K562 (cell line): ENCODE measurements around the gene PYCR2. TPM values are rescaled to one million over a fixed set of nuclear protein-coding genes. Genes with fewer than 3 reads are reported as not detected.
"Not testable (repeated sequence)": the region's sequence is repeated elsewhere in the genome, so short reads cannot be mapped to it uniquely, and the experiment has no call there.

Experiments
- ATAC-seq: fragments of 200-7000 bp; cut with Tn5 transposase; 3 replicates; pipeline ENCODE4 v1.9.1; 2020; ENCODE audit warnings: moderate library complexity
- BruUV-seq: library from RNA; stranded (reverse); fragments of 400-500 nt; replicated peaks from 2 replicates; lab custom pipeline; 2021; lab: Mats Ljungman, UMichigan
- CTCF ChIA-PET: fragments of 300-600 bp; formaldehyde crosslinking; extraction: SDS; loops from one replicate; lab custom pipeline; 2021; ENCODE audit warnings: low intra/inter-chr PET ratio; lab: Yijun Ruan, JAX
- POLR2A ChIA-PET: fragments of 300-600, 350-650 bp; sonication (Branson Sonifier 250); formaldehyde crosslinking; extraction: SDS; loops from one replicate; lab custom pipeline; 2021; ENCODE audit warnings: antibody characterized with exemption, inconsistent platforms; lab: Yijun Ruan, JAX
- DNase-seq, 4 experiments: peaks; one replicate each; pipeline versions ENCODE4 v3.0.0 to v3.0.0-alpha.2; 2011 to 2018; ENCODE audit warnings: low spot score in 3 of 4, mixed read lengths in 3 of 4; ENCODE audit errors: extremely low read depth in 1 of 4
- FAIRE-seq: peaks from 2 replicates; lab custom pipeline; 2011; peaks lifted over from hg19 to GRCh38; lab: Jason Lieb, UNC
- H2AFZ ChIP-seq: 2 replicates; pipeline ENCODE4 v1.6.0; 2011; ENCODE audit warnings: low read depth, low read length, control low read depth, inconsistent platforms
- H3K27ac ChIP-seq: fragments of 200-600 bp; 3 replicates; pipeline ENCODE4 v1.8.0; 2011; ENCODE audit warnings: low read depth, mild to moderate bottlenecking, control low read depth, inconsistent platforms, low read length, moderate library complexity, mixed read lengths; ENCODE audit errors: extremely low read depth
- H3K27me3 ChIP-seq, 2 experiments: fragments of 300-600 bp in 1 of 2; 2 replicates in 1 of 2; 3 replicates in 1 of 2; pipeline versions ENCODE4 v1.6.0 to v1.8.0; 2011; ENCODE audit warnings: inconsistent platforms in 2 of 2, low read length in 2 of 2, mild to moderate bottlenecking in 1 of 2, mixed read lengths in 1 of 2, moderate library complexity in 1 of 2; ENCODE audit not compliant: control insufficient read depth in 2 of 2, insufficient read depth in 2 of 2
- H3K36me3 ChIP-seq: fragments of 300-600 bp; 3 replicates; pipeline ENCODE4 v1.8.0; 2011; ENCODE audit warnings: mild to moderate bottlenecking, low read length, inconsistent platforms; ENCODE audit not compliant: control insufficient read depth, insufficient read depth
- H3K4me1 ChIP-seq, 2 experiments: fragments of 200-600 bp in 1 of 2; replicated peaks in 1 of 2; 2 replicates in 1 of 2; 3 replicates in 1 of 2; pipeline versions ENCODE4 v1.5.1 to v1.8.0; 2011; ENCODE audit warnings: inconsistent platforms in 2 of 2, low read length in 2 of 2, mild to moderate bottlenecking in 1 of 2, mixed read lengths in 1 of 2, moderate library complexity in 1 of 2; ENCODE audit not compliant: control insufficient read depth in 2 of 2, insufficient read depth in 2 of 2
- H3K4me2 ChIP-seq: 2 replicates; pipeline ENCODE4 v1.6.1; 2011; ENCODE audit warnings: low read length, control low read depth, inconsistent platforms, mixed read lengths; ENCODE audit not compliant: insufficient read depth
- H3K4me3 ChIP-seq: fragments of 200-600 bp; sonication (generic), shearing (Covaris generic); 2 replicates; pipeline ENCODE4 v1.5.1; 2016; ENCODE audit warnings: control low read depth, inconsistent platforms
- H3K79me2 ChIP-seq: fragments of 200-600 bp; 3 replicates; pipeline ENCODE4 v1.8.0; 2011; ENCODE audit warnings: low read length, inconsistent platforms; ENCODE audit not compliant: control insufficient read depth, insufficient read depth
- H3K9ac ChIP-seq, 2 experiments: 2 replicates each; pipeline versions ENCODE4 v1.6.0 to v1.6.1; 2011; ENCODE audit warnings: low read depth in 2 of 2, low read length in 2 of 2, control low read depth in 1 of 2, inconsistent platforms in 1 of 2, mild to moderate bottlenecking in 1 of 2, mixed read lengths in 1 of 2; ENCODE audit not compliant: insufficient read depth in 1 of 2
- H3K9me1 ChIP-seq: one replicate; pipeline ENCODE4 v1.6.0; 2011; ENCODE audit warnings: inconsistent platforms, mild to moderate bottlenecking, low read length, moderate library complexity; ENCODE audit not compliant: control insufficient read depth, insufficient read depth
- H3K9me3 ChIP-seq: replicated peaks from 2 replicates; pipeline ENCODE4 v1.5.1; 2011; ENCODE audit warnings: low read depth, low read length, inconsistent platforms; ENCODE audit not compliant: control insufficient read depth, insufficient read depth
- H4K20me1 ChIP-seq: replicated peaks from 2 replicates; pipeline ENCODE4 v1.6.1; 2011; ENCODE audit warnings: low read length, inconsistent platforms, mixed read lengths; ENCODE audit not compliant: control insufficient read depth, insufficient read depth
- ASH1L ChIP-seq: fragments of 450-650 bp; IDR thresholded peaks from 2 replicates; pipeline ENCODE4 v1.6.1; 2018; ENCODE audit warnings: borderline replicate concordance, mild to moderate bottlenecking, low read depth; ENCODE audit not compliant: partially characterized antibody
- C11orf30 ChIP-seq: fragments of 450-650 bp; IDR thresholded peaks from 2 replicates; pipeline ENCODE4 v1.6.1; 2016; ENCODE audit warnings: low read depth, mild to moderate bottlenecking
- NFYB ChIP-seq: IDR thresholded peaks from 2 replicates; pipeline ENCODE4 v1.6.1; 2011; ENCODE audit warnings: mild to moderate bottlenecking, moderate library complexity; ENCODE audit not compliant: insufficient read length; ENCODE audit errors: extremely low read depth
- TRIM24 ChIP-seq, 2 experiments: fragments of 450-650 bp; IDR thresholded peaks; 2 replicates each; pipeline ENCODE4 v1.6.1; 2016
- ZNF316 ChIP-seq: fragments of 450-650 bp; IDR thresholded peaks from 2 replicates; pipeline ENCODE4 v1.6.1; 2016
- WGBS: fragments of 100-300 bp; shearing (Covaris generic); methylation state at CpG from one replicate; pipeline ENCODE4 v1.1.6; 2016; ENCODE audit warnings: low coverage, mixed read lengths; ENCODE audit not compliant: insufficient coverage; ENCODE audit errors: missing lambda C conversion rate; 5-methylcytosine and 5-hydroxymethylcytosine counted together
- in situ Hi-C: fragments of 300-500 bp; cut with MboI; formaldehyde crosslinking; loops from 4 replicates; pipeline ENCODE4 v1.15.0; 2018; ENCODE audit warnings: inconsistent platforms, mixed read lengths
- intact Hi-C: fragments of 100-400 bp; cut with micrococcal nuclease; formaldehyde crosslinking; loops from 2 replicates; pipeline ENCODE4 v1.14.2; 2022
- polyA plus RNA-seq, 8 experiments: library from polyadenylated mRNA; depleted of rRNA in 4 of 8; stranded (reverse) in 5 of 8; unstranded in 3 of 8; fragments of >200 nt; fragmentation: Nextera tagmentation in 2 of 8; fragmentation: Illumina TruSeq in 1 of 8; extraction: Ambion mirVana in 2 of 8; extraction: Trizol in 1 of 8; gene quantifications; 2 replicates each; pipeline versions ENCODE4 v1.2.1 to v1.2.3, GENCODE V29; 2011 to 2014; ENCODE audit warnings: inconsistent platforms in 1 of 8, missing spikeins in 1 of 8
- total RNA-seq, 7 experiments: library from RNA; depleted of rRNA in 6 of 7; stranded (reverse); fragments of >200 nt in 6 of 7; fragmentation: Illumina TruSeq in 2 of 7; extraction: Trizol in 2 of 7; gene quantifications; 2 replicates each; pipeline versions ENCODE4 v1.2.1 to v1.2.3, GENCODE V29; 2011 to 2021; ENCODE audit warnings: low replicate concordance in 1 of 7
- TF ChIP-seq, protein P1 (sequence below): fragments of 450-650 bp; IDR thresholded peaks from 2 replicates; pipeline ENCODE4 v1.6.1; 2018; ENCODE audit not compliant: partially characterized antibody
- TF ChIP-seq, protein P2 (sequence below): sonication (generic); formaldehyde crosslinking; IDR thresholded peaks from 2 replicates; pipeline ENCODE4 v1.8.1; 2023; ENCODE audit warnings: mild to moderate bottlenecking, missing genetic modification reagents

The PYCR2 gene
- total and polyA plus RNA-seq, 9 of the 15 experiments (the other 6 are each of a cell fraction or from before 2014, with no cell fraction given), result 5.5 to 219 (median 127) TPM

DNA sequence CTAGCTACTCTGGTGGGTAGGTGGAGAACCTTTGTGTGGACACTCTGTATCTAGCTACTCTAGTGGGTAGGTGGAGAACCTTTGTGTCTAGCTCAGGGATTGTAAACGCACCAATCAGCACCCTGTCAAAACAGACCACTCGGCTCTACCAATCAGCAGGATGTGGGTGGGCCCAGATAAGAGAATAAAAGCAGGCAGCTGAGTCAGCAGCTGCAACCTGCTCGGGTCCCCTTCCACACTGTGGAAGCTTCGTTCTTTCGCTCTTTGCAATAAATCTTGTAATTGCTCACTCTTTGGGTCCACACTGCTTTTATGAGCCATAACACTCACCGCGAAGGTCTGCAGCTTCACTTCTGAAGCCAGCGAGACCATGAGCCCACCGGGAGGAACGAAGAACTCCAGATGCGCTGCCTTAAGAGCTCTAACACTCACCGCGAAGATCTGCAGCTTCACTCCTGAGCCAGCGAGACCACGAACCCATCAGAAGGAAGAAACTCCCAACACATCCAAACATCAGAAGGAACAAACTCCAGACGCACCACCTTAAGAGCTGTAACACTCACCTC, 46.6 kb upstream of the PYCR2 start:
- H3K9me1 ChIP-seq, H3K79me2 ChIP-seq, ATAC-seq, H3K36me3 ChIP-seq, CTCF ChIA-PET, BruUV-seq, in situ Hi-C loops, H3K9ac ChIP-seq, H3K4me2 ChIP-seq, H4K20me1 ChIP-seq, DNase-seq, FAIRE-seq, H3K4me3 ChIP-seq, H3K27me3 ChIP-seq, H3K9me3 ChIP-seq, H2AFZ ChIP-seq, H3K27ac ChIP-seq: not testable (repeated sequence)
- TF ChIP-seq, protein P1, sequence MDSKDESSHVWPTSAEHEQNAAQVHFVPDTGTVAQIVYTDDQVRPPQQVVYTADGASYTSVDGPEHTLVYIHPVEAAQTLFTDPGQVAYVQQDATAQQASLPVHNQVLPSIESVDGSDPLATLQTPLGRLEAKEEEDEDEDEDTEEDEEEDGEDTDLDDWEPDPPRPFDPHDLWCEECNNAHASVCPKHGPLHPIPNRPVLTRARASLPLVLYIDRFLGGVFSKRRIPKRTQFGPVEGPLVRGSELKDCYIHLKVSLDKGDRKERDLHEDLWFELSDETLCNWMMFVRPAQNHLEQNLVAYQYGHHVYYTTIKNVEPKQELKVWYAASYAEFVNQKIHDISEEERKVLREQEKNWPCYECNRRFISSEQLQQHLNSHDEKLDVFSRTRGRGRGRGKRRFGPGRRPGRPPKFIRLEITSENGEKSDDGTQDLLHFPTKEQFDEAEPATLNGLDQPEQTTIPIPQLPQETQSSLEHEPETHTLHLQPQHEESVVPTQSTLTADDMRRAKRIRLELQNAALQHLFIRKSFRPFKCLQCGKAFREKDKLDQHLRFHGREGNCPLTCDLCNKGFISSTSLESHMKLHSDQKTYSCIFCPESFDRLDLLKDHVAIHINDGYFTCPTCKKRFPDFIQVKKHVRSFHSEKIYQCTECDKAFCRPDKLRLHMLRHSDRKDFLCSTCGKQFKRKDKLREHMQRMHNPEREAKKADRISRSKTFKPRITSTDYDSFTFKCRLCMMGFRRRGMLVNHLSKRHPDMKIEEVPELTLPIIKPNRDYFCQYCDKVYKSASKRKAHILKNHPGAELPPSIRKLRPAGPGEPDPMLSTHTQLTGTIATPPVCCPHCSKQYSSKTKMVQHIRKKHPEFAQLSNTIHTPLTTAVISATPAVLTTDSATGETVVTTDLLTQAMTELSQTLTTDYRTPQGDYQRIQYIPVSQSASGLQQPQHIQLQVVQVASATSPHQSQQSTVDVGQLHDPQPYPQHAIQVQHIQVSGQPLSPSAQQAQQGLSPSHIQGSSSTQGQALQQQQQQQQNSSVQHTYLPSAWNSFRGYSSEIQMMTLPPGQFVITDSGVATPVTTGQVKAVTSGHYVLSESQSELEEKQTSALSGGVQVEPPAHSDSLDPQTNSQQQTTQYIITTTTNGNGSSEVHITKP, result peak; percentile 17
- TF ChIP-seq TRIM24 (IDR thresholded peaks at IDR 0.05) (peak in 1 of 2 experiments; percentile 43; a peak in 2 of 4 replicates), ASH1L (peak; percentile 35), ZNF316 (peak; percentile 80), NFYB (peak; percentile 38), C11orf30 (peak; percentile 73)
- TF ChIP-seq, protein P2, sequence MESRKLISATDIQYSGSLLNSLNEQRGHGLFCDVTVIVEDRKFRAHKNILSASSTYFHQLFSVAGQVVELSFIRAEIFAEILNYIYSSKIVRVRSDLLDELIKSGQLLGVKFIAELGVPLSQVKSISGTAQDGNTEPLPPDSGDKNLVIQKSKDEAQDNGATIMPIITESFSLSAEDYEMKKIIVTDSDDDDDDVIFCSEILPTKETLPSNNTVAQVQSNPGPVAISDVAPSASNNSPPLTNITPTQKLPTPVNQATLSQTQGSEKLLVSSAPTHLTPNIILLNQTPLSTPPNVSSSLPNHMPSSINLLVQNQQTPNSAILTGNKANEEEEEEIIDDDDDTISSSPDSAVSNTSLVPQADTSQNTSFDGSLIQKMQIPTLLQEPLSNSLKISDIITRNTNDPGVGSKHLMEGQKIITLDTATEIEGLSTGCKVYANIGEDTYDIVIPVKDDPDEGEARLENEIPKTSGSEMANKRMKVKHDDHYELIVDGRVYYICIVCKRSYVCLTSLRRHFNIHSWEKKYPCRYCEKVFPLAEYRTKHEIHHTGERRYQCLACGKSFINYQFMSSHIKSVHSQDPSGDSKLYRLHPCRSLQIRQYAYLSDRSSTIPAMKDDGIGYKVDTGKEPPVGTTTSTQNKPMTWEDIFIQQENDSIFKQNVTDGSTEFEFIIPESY (CRISPR knock-in tag), result peak; percentile 95
- POLR2A ChIA-PET, result interaction anchor here (0.8 to 1.1 kb wide), 2 partner anchors 25 to 127 kb away, joined by 3 to 4 read pairs; no protein-coding TSS in a partner anchor
- H3K4me1 ChIP-seq, result peaks cover 7 to 19% of the 10 kb centered on the region in 2 experiments; a peak in 4 of 5 replicates
- 72% methylated on average over 15 of the region's 16 CpGs for WGBS
- intact Hi-C loops, result loop anchor here (10.0 kb wide), 2 partner anchors 126 to 316 kb away; partner anchors contain the start of gene ENAH

DNA sequence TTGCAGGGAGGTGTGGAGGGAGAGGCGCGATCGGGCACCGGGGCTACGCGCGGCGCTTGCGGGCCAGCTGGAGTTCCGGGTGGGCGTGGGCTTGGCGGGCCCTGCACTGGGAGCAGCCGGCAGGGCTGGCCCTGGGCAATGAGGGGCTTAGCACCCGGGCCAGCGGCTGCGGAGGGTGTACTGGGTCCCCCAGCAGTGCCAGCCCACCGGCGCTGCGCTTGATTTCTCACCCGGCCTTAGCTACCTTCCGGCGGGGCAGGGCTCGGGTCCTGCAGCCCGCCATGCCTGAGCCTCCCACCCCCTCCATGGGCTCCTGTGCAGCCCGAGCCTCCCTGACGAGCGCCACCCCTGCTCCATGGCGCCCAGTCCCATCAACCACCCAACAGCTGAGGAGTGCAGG, 45.7 kb upstream of the PYCR2 start:
- H3K9ac ChIP-seq, H3K79me2 ChIP-seq, H3K4me2 ChIP-seq, H2AFZ ChIP-seq, in situ Hi-C loops, FAIRE-seq, H3K9me3 ChIP-seq, H3K4me3 ChIP-seq, H3K9me1 ChIP-seq, ATAC-seq, CTCF ChIA-PET, BruUV-seq, H4K20me1 ChIP-seq, H3K36me3 ChIP-seq, DNase-seq, H3K27me3 ChIP-seq, H3K27ac ChIP-seq: not testable (repeated sequence)
- intact Hi-C loops, result loop anchor here (10.0 kb wide), 2 partner anchors 125 to 315 kb away; partner anchors contain the start of gene ENAH
- peaks cover 7 to 16% of the 10 kb centered on the region in 2 experiments; a peak in 4 of 5 replicates for H3K4me1 ChIP-seq
- 91% methylated on average over 22 of the region's 28 CpGs for WGBS
- POLR2A ChIA-PET, result interaction anchor here (0.8 to 1.1 kb wide), 2 partner anchors 24 to 127 kb away, joined by 3 to 4 read pairs; no protein-coding TSS in a partner anchor
